IMR-90 (cell line): ENCODE data around the gene KRTAP3-1. TPM values are rescaled to one million over a fixed set of nuclear protein-coding genes. Genes with fewer than 3 reads are reported as not detected.

Experiments
- ATAC-seq: fragments of 200-7000 bp; cut with Tn5 transposase; 2 replicates; pipeline ENCODE4 v1.9.1; 2020; ENCODE audit warnings: low read depth, mild to moderate bottlenecking, moderate library complexity
- BruUV-seq: library from RNA; stranded (reverse); fragments of 400-500 nt; replicated peaks from 2 replicates; lab custom pipeline; 2021; lab: Mats Ljungman, UMichigan
- CTCF ChIA-PET: fragments of 300-600 bp; formaldehyde crosslinking; extraction: SDS; loops from one replicate; lab custom pipeline; 2021; ENCODE audit warnings: antibody characterized with exemption; lab: Yijun Ruan, JAX
- POLR2A ChIA-PET: fragments of 300-600 bp; sonication (Branson Sonifier 250); formaldehyde crosslinking; loops from one replicate; lab custom pipeline; 2022; ENCODE audit warnings: antibody characterized with exemption; ENCODE audit not compliant: unreplicated experiment; lab: Charles Lee
- DNase-seq: peaks from one replicate; pipeline ENCODE4 v3.0.0; 2013
- H2AFZ ChIP-seq: replicated peaks from 2 replicates; pipeline ENCODE3; 2013; ENCODE audit warnings: low read length, mild to moderate bottlenecking; ENCODE audit not compliant: poor library complexity
- H2AK5ac ChIP-seq: 2 replicates; pipeline ENCODE4 v1.6.1; 2013; ENCODE audit warnings: low read depth, low read length, inconsistent platforms
- H2AK9ac ChIP-seq: replicated peaks from 2 replicates; pipeline ENCODE3; 2013; ENCODE audit warnings: mild to moderate bottlenecking, low read depth, low read length, moderate library complexity; ENCODE audit not compliant: poor library complexity
- H2BK120ac ChIP-seq: 2 replicates; pipeline ENCODE4 v1.6.1; 2013; ENCODE audit warnings: low read depth, low read length, inconsistent platforms
- H2BK15ac ChIP-seq: 3 replicates; pipeline ENCODE4 v1.6.1; 2013; ENCODE audit warnings: low read depth, low read length, inconsistent platforms
- H2BK20ac ChIP-seq: 2 replicates; pipeline ENCODE4 v1.6.1; 2013; ENCODE audit warnings: low read depth, mild to moderate bottlenecking, inconsistent platforms, low read length, moderate library complexity
- H2BK5ac ChIP-seq: 2 replicates; pipeline ENCODE4 v1.6.1; 2013; ENCODE audit warnings: mild to moderate bottlenecking, low read depth, low read length, inconsistent platforms; ENCODE audit not compliant: poor library complexity, severe bottlenecking
- H3K14ac ChIP-seq: replicated peaks from 2 replicates; pipeline ENCODE4 v1.6.1; 2013; ENCODE audit warnings: low read depth, low read length, inconsistent platforms
- H3K18ac ChIP-seq: 2 replicates; pipeline ENCODE4 v1.6.1; 2013; ENCODE audit warnings: low read depth, low read length, control low read depth
- H3K23ac ChIP-seq: 2 replicates; pipeline ENCODE4 v1.6.1; 2013; ENCODE audit warnings: low read depth, low read length, inconsistent platforms
- H3K27ac ChIP-seq: 2 replicates; pipeline ENCODE4 v1.5.1; 2013; ENCODE audit warnings: mild to moderate bottlenecking, control low read depth, low read length; ENCODE audit not compliant: insufficient read depth
- H3K27me3 ChIP-seq: 2 replicates; pipeline ENCODE4 v1.6.1; 2013; ENCODE audit warnings: low read length; ENCODE audit not compliant: control insufficient read depth, insufficient read depth
- H3K36me3 ChIP-seq: 2 replicates; pipeline ENCODE4 v1.6.1; 2013; ENCODE audit warnings: low read length, mixed read lengths; ENCODE audit not compliant: control insufficient read depth, insufficient read depth
- H3K4ac ChIP-seq: 2 replicates; pipeline ENCODE4 v1.6.1; 2013; ENCODE audit warnings: low read depth, low read length, inconsistent platforms
- H3K4me1 ChIP-seq: 2 replicates; pipeline ENCODE4 v1.6.1; 2013; ENCODE audit warnings: low read length, mixed read lengths; ENCODE audit not compliant: control insufficient read depth, insufficient read depth
- H3K4me2 ChIP-seq: 2 replicates; pipeline ENCODE4 v1.6.1; 2013; ENCODE audit warnings: low read depth, mild to moderate bottlenecking, control low read depth, low read length, moderate library complexity
- H3K4me3 ChIP-seq: 2 replicates; pipeline ENCODE4 v1.5.1; 2013; ENCODE audit warnings: low read depth, mild to moderate bottlenecking, control low read depth, low read length, moderate library complexity; ENCODE audit not compliant: insufficient read depth
- H3K56ac ChIP-seq: 2 replicates; pipeline ENCODE4 v1.6.1; 2013; ENCODE audit warnings: low read length, inconsistent platforms; ENCODE audit not compliant: insufficient read depth; ENCODE audit errors: extremely low read depth
- H3K79me1 ChIP-seq, 2 experiments: 2 replicates each; pipeline ENCODE4 v1.6.1; 2013; ENCODE audit warnings: low read length in 2 of 2, inconsistent platforms in 1 of 2, low read depth in 1 of 2
- H3K9ac ChIP-seq: 2 replicates; pipeline ENCODE4 v1.6.1; 2013; ENCODE audit warnings: low read depth, low read length, control low read depth
- H3K9me1 ChIP-seq: 2 replicates; pipeline ENCODE4 v1.6.1; 2013; ENCODE audit warnings: low read length, inconsistent platforms; ENCODE audit not compliant: insufficient read depth
- H3K9me3 ChIP-seq: 2 replicates; pipeline ENCODE4 v1.6.1; 2013; ENCODE audit warnings: low read length; ENCODE audit not compliant: control insufficient read depth, insufficient read depth
- H4K20me1 ChIP-seq: 2 replicates; pipeline ENCODE4 v1.6.1; 2013; ENCODE audit warnings: low read length, inconsistent platforms; ENCODE audit not compliant: insufficient read depth
- H4K5ac ChIP-seq: 2 replicates; pipeline ENCODE4 v1.6.1; 2013; ENCODE audit warnings: mild to moderate bottlenecking, low read depth, low read length, control low read depth
- H4K8ac ChIP-seq, 2 experiments: 2 replicates each; pipeline ENCODE4 v1.6.1; 2013; ENCODE audit warnings: low read depth in 2 of 2, low read length in 2 of 2, control low read depth in 1 of 2, inconsistent platforms in 1 of 2
- H4K91ac ChIP-seq: 2 replicates; pipeline ENCODE4 v1.6.1; 2013; ENCODE audit warnings: low read depth, low read length, inconsistent platforms; ENCODE audit not compliant: insufficient read depth
- BHLHE40 ChIP-seq: fragments of 150-350 bp; IDR thresholded peaks from 2 replicates; pipeline ENCODE4 v1.6.1; 2016; ENCODE audit warnings: mild to moderate bottlenecking, low read depth, low read length
- CEBPB ChIP-seq: IDR thresholded peaks from 2 replicates; pipeline ENCODE4 v1.6.1; 2012; ENCODE audit warnings: low read depth, low read length, improper control_type of control experiment
- CHD1 ChIP-seq: IDR thresholded peaks from 2 replicates; pipeline ENCODE4 v1.6.1; 2012; ENCODE audit warnings: low read depth, low read length, improper control_type of control experiment
- MAFK ChIP-seq: IDR thresholded peaks from 2 replicates; pipeline ENCODE4 v1.6.1; 2012; ENCODE audit warnings: low read depth, low read length, improper control_type of control experiment
- MAZ ChIP-seq: IDR thresholded peaks from 2 replicates; pipeline ENCODE4 v1.6.1; 2012; ENCODE audit warnings: low read depth, mild to moderate bottlenecking, low read length, improper control_type of control experiment, moderate library complexity, borderline replicate concordance
- RCOR1 ChIP-seq: IDR thresholded peaks from 2 replicates; pipeline ENCODE4 v1.6.1; 2012; ENCODE audit warnings: mild to moderate bottlenecking, low read length, improper control_type of control experiment; ENCODE audit not compliant: insufficient replicate concordance
- RFX5 ChIP-seq: IDR thresholded peaks from 2 replicates; pipeline ENCODE4 v1.8.0; 2012; ENCODE audit warnings: low read depth, mild to moderate bottlenecking, low read length, moderate library complexity
- WGBS, 2 experiments: methylation state at CpG; one replicate each; pipeline versions ENCODE4 v1.1.5 to v1.1.7; 2013; ENCODE audit warnings: missing lambda C conversion rate in 2 of 2; ENCODE audit not compliant: insufficient read length in 1 of 2; ENCODE audit errors: extremely low coverage in 2 of 2; 5-methylcytosine and 5-hydroxymethylcytosine counted together
- dilution Hi-C: fragments of 300-500 bp; cut with HindIII; formaldehyde crosslinking; loops from one replicate; pipeline ENCODE4 v1.14.3; 2018; ENCODE audit warnings: low sequenced_read_pairs; ENCODE audit not compliant: unreplicated experiment
- in situ Hi-C: fragments of 300-500 bp; cut with MboI; formaldehyde crosslinking; loops from 3 replicates; pipeline ENCODE4 v1.14.3; 2019; ENCODE audit warnings: low sequenced_read_pairs, inconsistent platforms, mixed read lengths
- intact Hi-C: fragments of 100-400 bp; cut with micrococcal nuclease; formaldehyde crosslinking; loops from 2 replicates; pipeline ENCODE4 v1.10.0; 2022
- polyA plus RNA-seq, 3 experiments: library from polyadenylated mRNA; depleted of rRNA; stranded (reverse); fragments of >200 nt; gene quantifications; 2 replicates each; pipeline ENCODE4 v1.2.3, GENCODE V29; 2012; ENCODE audit warnings: low replicate concordance in 1 of 3
- total RNA-seq: library from RNA; depleted of rRNA; stranded (reverse); fragments of >200 nt; gene quantifications from 2 replicates; pipeline ENCODE4 v1.2.3, GENCODE V29; 2012

Gene KRTAP3-1
- total and polyA plus RNA-seq, 2 of the 4 experiments (the other 2 are of a cell fraction) = not detected

DNA sequence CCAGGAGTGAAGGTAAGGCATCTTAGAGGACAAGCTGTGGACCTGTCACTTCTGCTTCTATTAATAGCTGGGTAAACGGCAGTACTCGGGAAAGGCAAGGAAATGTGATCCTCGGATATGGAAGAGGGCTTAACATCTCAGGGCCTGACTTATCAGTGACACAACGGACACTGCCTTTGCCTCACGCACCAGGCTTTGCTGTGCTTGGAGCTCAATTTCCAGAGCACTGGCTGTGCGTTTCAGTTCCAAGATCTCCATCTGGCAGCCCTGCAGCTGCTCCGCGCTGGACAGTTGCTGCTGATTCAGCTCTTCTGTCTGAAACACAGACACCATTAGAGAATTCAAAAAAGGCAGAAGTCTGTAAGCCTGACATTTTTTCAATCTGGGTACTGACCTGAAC lies 28.3 kb downstream of the KRTAP3-1 start:
- H4K91ac ChIP-seq = peak overlapping the region; percentile 29
- H3K9ac ChIP-seq = no peak overlapping the region
- H3K56ac ChIP-seq = no peak overlapping the region
- no peaks in the 10 kb centered on the region for H3K9me3 ChIP-seq
- no peak overlapping the region for H4K8ac ChIP-seq
- H3K4me1 ChIP-seq = peaks cover 5% of the 10 kb centered on the region
- H3K79me1 ChIP-seq = no peaks in the 10 kb centered on the region
- no peaks in the 10 kb centered on the region for H3K36me3 ChIP-seq
- ChIA-PET POLR2A (interaction anchor here (0.6 kb wide), 1 partner anchor 35 kb away, joined by 4 read pairs; no protein-coding TSS in a partner anchor), CTCF (interaction anchor here (0.9 kb wide), 1 partner anchor 44 kb away, joined by 3 read pairs; no protein-coding TSS in a partner anchor)
- H3K14ac ChIP-seq = peak overlapping the region; percentile 28; the same call in 1 of the 2 replicates
- no peak overlapping the region for H3K18ac ChIP-seq
- H3K4ac ChIP-seq = peak overlapping the region; percentile 3; the same call in 1 of the 2 replicates
- H4K5ac ChIP-seq = no peak overlapping the region
- peak overlapping the region; percentile 59 for H3K4me2 ChIP-seq
- peak overlapping the region; percentile 50; the same call in 1 of the 2 replicates for H2BK120ac ChIP-seq
- ATAC-seq (peak; percentile 66), DNase-seq (peak; percentile 63)
- H4K20me1 ChIP-seq = no peaks in the 10 kb centered on the region
- H3K27me3 ChIP-seq = no peaks in the 10 kb centered on the region
- H2AFZ ChIP-seq = peak overlapping the region; percentile 75
- no peaks in the 10 kb centered on the region for H3K9me1 ChIP-seq
- no peak overlapping the region for H2BK5ac ChIP-seq
- no peak overlapping the region for H2AK9ac ChIP-seq
- H2AK5ac ChIP-seq = no peak overlapping the region; the same call in 1 of the 2 replicates
- H2BK20ac ChIP-seq = 0 out of 2 replicates have a peak overlapping the region, but pooled peaks have one; percentile 2
- intact Hi-C loops = no loop called here
- no peak overlapping the region; the same call in 2 of the 3 replicates for H2BK15ac ChIP-seq
- WGBS, 2 experiments = 18% methylated on average over 2 of the region's 8 CpGs; no CpG with 5 or more reads in 1 of the 2 experiments
- H3K4me3 ChIP-seq = no peak overlapping the region
- H3K23ac ChIP-seq = peak overlapping the region; percentile 10; the same call in 1 of the 2 replicates
- BruUV-seq = no TSS peak
- no peak for TF ChIP-seq BHLHE40
- no peak for TF ChIP-seq RCOR1
- no peak for TF ChIP-seq MAZ
- no peak for TF ChIP-seq CEBPB
- no peak for TF ChIP-seq RFX5
- TF ChIP-seq MAFK = peak; percentile 77
- TF ChIP-seq CHD1 = no peak
- in situ Hi-C loops = no loop called here
- dilution Hi-C loops = no loop called here
- no peak overlapping the region for H3K27ac ChIP-seq
